ENCODE results near the gene TSPAN9.
A peak's percentile ranks its signal among the peaks of the same experiment; 100 is the strongest.

TSPAN9 gene

DNA sequence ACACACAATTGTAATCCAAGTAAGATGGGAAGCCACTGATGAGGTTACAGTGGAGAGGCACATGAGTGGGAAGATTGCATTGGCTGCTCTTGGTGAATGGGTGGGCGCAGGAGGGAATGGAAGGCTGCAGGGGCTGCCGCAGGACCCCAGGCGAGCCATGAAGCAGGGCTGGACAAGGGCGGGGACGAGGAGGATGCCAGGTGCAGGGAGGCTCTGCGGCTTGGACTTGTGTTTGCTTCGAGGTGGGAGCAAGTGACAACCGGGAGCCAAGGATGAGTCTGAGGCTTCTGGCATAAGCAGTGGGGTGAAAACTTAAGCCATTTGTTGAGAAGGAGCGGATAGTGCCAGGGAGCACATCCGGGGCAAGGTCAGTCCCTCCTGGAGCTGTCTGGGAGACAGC is 115.0 kb downstream of the TSPAN9 start:
- no peak for DNase-seq

DNA sequence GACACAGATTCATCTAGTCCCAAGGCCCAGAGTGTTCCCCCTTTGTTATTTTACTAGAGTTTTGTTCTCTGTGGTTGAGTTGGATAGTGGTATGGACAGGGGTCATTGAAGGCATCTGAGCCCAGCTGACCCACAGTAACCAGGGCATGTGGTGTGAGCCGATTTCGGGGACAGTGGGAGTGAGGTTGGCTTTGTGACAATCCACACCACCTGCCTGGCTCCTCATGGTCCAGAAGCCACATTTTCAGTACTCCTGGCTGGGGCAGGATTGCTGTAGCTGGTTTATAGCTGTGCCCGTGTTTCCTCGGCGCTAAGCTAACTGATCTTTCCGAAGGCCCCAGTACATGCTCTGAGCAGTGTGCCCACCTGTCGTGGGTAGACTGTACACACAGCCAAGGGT is 116.0 kb downstream of the TSPAN9 start:
- DNase-seq: no peak

DNA sequence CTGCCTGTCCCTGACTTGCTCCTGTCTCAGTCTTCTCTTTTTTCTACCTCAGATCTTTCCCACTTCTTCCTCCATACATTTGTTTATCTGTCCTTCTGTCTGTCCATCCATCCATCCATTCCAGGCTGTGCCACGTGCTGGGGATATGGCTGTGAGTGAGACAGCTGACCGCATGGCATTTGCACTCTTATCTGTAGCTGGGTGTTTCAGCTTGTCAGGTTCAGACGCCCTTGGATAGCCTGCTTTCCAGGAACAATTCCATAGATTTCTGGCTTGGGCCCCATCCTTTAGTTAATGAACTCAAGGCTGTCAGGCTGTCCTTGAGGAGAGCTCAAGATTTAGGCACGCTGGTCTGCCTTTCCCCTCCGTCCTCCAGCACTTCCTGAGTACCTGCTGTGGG is 116.6 kb downstream of the TSPAN9 start:
- DNase-seq: no peak

DNA sequence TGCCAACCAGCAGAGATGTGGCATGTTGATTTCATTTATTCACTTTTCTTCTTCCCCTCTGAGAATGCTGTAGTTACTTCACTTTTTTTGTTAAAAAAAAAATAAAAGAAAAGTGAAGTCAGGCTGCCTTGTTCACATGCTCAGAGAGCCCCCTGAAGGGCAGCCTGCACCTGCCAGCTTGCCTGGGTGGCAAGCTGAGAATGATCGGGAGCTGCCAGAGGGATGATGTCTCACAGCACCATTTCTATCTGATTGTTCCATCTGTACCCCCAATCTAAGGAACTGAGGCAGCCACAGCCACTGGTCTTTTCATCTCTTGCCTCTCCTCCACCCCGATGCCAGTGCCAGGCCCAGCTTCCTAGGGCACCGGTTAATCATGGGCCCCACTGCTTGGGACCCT is 118.2 kb downstream of the TSPAN9 start:
- no peak for DNase-seq

DNA sequence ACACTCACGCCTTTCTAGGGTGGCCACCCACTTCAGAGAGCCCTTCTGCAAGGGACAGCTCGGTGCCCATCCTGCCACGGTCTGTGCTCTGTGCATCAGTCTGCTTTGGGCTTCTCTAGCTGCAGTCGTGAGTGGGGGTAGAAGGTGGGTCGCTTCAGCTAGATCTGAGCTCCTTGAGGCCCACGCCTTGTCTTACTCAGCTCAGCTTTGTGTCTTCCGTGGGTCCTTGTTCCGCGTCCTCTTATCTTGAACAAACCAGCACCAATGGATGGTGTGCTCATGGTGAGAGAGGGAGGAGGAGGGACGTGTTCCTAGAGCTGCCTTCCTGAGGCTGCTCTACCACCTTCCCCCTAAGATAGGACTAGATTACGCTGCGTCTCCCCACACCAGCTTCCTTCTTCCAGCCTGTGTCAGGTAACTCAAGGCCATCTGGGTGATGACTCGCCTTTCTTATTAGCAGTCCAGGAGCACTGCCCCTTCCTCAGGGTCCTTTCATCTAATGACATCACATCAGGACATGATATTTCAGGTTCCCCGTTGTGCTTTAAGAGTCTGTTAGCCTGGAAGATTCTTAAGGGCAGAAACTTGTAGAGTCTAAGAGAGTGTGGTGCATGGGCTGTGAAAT is 118.8 kb downstream of the TSPAN9 start:
- no peak for DNase-seq

DNA sequence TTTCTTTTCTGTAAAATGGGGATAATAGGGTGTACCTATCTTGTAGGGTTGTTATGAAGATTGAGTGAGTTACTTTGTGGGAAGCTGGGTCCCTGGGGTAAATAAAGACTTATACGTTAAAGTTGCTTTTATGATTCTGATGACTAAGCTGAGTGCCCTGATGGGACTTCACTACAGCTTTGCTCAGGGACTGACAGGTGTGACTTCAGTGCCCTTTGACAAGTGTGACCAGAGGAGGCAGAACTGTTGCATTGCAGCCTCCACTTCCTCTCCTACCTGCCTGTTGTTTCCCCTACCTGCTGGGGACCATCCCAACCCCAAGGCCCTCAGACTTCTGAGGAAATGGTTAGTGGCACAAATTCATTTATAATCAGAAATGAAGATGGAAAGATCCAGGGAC is 119.3 kb downstream of the TSPAN9 start:
- DNase-seq: no peak

DNA sequence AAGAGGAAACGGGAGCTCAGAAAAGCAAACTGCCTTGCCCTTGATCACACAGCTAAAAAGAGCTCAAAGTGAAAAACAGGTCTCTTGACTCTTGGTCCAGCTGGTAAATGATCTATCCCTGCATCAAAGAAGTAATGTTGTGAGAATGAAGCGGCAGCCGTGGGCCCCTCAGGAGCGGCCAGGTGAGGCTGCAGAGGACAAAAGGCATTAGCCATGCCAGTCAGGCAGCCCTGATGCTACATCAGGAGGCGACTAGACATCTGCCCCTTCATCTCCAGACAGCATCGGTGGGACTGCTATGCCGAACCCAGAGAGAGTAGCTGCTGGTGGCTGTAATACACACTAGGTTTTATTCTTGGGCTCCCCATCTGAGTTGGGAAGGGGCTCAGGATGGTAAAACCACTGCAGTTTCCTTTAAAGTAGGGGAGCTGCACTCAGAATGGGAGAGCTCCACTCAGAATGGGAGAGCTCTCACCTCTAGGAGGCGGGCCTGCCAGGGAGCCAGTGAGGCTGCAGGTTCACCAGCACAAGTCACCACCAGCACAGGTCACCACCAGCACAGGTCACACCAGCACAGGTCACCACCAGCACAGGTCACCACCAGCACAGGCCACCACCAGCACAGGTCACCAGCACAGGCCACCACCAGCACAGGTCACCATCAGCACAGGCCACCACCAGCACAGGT is 120.1 kb downstream of the TSPAN9 start:
- no peak for DNase-seq

DNA sequence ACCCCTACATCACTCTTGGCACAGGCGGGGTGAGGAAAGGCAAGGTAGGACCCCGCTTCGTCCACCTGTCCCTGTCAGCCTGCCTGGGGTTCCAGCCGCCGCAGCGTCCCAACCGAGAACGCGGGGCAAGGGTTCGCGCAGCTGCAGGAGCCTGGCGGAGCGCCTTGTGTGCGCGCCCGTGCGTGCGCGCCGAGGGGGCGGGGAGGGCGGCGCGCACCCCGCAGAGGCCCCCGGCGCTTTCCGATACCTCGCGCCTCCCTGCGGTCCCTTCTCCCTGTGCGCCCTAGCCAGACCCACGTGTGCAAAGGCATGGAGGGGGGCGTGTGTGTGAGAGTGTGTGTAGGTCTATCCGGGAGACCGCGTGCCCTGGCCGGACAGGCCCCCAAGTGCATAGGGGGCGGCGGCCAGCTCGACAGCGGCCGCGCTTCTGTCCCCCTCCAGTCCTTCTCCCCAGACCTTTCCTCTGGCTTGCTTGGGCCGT is 122.4 kb downstream of the TSPAN9 start:
- DNase-seq: peak in 2 of 3 experiments; percentile 59 to 74

DNA sequence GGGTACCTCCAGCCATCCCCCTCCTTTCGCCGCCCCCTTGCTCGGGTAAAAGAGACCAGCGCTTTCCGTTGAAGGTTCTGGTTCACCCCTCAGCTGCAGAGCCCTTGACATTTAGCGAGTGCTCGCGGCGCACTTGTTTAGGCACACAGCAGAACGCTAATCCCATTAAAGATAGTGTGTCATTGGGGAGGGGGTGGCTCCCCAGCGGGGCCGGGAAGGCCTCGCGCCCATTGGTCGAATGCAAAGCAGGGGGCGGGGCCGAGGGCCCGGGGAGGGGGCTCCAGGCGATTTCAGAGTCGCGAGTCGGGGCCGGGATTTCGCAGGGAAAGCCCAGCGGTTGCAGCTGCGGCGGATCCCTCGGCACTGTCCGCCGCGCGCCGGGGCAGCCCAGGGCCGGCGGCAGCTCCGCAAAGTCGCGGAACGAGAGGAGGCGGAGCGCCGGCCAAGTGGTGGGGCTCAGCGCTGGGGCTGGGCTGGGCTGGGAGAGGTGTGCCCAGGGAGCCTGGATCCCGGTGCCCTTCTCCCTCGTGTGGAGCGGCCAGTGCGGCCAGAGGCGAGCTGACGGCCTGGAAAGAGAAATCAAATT is 122.9 kb downstream of the TSPAN9 start:
- DNase-seq: peak; percentile 57 to 81 (median 76)

DNA sequence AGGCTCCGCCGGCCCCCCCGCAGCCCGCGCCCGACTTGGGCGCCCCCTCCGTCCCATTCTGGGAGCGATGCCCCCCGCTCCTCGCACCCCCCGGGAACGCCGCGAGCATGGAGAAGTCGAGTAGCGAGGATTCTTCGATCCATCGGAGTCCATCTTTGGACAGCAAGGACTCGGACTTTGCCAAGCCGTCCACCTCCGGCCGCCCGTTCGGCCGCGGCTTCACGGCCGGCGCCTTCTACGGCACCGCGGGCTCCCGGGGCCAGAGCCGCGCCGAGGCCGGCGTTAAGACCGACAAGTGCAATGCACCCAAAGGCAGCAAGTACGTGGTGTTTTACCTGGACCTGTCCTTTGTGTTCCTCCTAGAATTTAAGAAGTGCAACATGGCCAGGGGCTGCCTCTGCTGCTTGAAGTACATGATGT is 123.6 kb downstream of the TSPAN9 start:
- peak in 2 of 3 experiments; percentile 61 to 70 for DNase-seq

DNA sequence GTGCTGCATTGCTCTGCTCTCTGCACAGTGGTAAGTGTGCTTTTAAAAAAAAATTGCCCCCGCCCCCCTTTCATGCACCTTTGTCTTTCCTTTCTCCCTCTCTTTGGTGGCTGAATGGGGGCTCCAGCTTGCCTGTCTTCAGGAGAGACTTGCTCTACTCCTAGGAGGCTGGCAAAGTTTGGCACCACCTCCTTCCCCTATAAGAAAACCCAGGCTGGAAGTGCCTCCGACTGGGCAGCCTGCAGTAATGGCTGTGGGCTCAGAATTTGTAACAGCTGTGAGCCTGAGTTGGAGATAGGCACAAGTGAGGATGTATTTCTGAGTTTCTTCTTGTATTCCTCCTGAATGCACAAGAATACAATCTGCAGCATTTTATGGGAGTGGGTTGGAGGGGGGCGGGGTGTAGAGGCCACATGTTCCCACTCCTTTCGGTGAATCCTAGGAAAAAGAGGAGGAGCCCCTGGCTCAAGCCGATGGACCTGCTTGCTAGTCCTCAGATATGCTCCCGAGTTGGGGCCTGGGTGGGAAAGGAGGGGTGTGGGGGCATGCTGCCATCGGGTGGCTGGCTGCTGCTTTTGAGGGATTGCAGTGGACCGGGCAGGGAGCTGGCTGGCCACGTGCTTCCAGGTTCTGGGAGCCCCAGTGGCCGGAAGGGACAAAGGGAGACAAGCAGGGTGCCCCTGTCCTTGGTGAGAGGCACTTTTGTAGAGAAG is 124.3 kb downstream of the TSPAN9 start:
- no peak for DNase-seq

DNA sequence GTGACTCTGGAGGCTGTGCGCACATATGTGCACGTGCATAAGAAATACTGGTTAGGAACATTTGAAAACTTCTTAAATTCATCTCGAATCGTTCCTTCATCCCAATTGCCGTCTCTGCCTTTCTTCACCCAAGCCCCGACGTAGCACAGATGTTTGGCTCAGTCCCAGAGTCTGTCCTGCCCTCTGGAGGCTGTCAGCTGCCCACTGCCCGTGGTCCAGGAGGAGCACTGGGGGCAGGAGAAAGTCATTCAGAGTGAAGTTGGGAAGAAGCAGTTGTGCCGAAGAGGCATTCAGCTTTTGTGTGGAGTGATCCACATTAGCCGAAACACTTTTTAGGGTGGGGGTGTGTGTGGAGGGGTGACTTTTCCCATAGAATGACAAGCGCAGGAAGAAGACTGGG is 124.9 kb downstream of the TSPAN9 start:
- no peak for DNase-seq

DNA sequence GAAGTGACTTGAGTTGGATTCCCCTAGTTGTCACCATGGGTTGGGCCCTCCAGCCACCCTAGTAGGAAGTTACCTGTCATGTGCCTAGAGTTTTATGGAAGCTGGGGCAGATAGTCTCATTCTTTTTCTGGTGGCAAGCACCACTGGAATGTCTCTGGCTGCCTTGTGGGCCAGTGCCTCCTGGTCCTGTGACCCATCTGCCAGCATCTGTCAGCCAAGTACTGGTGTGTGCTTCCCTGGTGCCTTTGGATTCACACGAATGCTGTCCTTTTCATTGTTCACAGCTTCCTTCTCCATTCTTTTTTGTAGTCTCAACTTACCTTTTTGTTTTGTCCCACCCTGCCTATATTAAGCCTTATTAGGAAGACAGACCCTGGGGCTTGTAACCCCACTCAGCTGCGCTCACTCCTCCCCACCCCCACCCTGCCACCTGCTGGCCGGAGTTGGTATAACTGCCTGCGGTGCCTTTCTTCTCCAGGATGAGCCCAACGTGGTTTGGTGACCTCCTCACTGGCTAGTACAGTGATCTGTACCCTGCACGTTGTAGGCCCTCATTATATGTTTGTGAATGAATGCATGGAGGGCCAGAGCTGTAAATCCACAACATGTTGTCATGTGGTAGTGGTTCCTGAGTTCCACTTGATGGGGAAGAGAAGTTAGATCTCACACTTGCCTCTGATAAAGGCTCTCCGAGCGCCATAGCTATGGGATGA is 125.7 kb downstream of the TSPAN9 start:
- DNase-seq: peak; percentile 34 to 67 (median 51)

DNA sequence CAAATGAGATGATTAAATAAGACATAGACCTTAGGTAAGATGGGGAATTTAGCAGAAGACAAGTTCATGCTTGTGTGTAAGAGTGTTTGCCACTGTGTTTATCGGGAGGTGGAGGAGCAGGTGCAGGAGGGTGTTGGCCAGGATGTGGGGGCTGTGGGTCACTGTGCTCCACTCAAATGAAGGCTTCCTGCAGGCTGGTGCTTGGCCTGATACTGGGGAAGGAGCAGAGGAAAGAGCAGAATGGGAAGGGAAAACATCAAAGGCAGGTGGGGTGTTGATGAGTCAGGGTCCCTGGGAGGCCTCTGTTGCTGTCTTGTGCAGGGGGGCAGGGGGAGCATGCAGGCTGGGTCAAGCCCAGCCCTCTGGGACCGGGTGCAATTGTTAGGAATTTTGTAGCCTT is 126.5 kb downstream of the TSPAN9 start:
- peak in 2 of 3 experiments; percentile 71 to 77 for DNase-seq

DNA sequence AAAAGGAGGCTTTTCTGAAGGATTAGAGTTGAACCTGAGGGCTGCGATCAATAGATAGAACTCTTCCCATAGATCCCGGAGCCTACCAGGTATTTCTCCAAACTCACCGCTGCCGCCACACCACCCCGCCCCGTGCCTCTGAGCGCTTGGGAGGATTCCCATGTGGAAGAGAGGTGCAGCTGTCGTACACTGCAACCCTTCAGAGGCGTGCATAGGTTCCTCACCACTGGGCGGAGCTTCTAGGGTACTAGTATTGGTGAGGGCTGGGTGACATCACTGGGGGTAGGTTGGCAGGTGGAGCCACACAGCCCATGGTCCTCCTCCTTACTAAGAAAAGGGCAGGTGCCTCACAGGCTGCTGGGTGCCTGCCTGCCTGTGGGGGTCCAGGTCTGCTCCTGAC is 127.0 kb downstream of the TSPAN9 start:
- peak; percentile 33 to 98 (median 95) for DNase-seq

DNA sequence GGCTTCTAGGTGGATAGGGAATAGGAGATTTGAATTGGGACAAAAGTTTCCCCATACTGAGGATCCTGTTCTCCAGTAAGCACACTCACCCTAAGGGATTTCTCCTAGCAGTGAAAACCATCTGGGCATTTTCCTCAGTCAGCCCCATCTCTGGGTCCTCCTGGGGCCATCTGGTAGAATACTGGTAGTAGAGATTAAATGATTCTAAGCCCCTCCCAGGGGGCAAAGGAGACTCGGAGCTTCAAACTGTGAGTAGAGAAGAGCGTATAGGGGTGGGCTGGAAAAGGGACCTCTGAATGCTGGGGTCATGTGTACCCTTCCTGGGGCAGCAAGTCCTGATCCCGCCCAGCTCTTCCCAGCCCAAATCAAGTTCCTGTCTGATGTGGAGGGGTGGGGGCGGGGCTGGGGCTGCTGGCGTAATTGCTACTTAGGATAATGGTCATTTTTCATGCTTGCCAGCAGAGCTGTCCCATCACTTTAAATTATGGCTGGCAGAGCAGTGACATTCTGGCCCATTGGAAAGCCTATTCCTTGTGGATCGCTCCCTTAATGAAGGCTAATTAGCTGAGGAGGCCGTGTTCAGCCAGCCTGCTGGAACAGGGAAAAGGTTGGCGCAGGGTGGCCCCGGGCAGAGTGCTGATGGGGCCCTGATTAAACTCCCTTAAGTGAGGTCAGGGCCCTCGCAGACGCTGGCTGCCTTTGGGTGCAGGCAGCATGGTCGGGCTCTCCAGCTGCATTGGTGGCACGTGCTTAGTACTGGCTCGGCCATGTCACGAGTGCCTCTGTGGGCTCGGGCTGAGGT is 127.8 kb downstream of the TSPAN9 start:
- DNase-seq: peak in 2 of 3 experiments; percentile 80 to 95

DNA sequence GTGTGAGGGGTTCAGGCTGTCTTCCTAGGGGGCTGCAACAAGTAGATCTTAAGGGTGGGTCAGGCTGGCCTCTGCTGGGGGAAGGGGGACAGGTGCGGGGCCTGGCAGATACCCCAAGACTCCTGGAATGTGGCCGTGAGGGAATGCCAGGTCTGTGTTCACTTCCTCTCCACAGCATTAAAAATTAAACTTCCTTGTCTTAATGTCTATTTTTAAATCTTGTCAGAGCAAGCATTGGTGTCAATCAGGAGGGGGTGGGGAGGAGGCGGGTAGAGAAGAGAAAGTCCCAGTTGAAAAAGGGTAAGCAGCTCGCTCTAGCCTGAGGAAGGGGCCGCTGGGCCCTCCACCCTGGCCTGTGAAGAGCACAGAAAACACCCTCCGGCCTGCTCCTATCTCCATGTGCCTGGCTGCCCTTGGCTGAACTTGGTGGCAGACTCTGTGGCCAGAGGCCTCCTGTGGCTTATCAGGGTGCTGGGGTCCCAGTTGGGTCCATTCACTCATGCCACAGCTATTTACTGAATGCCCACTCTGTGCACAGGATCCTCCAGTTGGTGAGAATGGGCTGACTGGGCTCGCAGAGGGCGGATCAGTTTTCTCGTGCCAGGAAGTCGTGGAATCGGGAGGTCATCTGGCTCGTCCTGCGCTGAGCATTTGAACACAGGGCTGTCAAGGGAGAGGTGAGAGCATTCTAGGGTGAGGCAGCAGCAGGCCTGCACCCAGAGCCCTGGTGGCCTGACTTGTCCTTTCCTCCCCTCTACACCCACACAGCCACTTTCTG is 128.8 kb downstream of the TSPAN9 start:
- DNase-seq: no peak

DNA sequence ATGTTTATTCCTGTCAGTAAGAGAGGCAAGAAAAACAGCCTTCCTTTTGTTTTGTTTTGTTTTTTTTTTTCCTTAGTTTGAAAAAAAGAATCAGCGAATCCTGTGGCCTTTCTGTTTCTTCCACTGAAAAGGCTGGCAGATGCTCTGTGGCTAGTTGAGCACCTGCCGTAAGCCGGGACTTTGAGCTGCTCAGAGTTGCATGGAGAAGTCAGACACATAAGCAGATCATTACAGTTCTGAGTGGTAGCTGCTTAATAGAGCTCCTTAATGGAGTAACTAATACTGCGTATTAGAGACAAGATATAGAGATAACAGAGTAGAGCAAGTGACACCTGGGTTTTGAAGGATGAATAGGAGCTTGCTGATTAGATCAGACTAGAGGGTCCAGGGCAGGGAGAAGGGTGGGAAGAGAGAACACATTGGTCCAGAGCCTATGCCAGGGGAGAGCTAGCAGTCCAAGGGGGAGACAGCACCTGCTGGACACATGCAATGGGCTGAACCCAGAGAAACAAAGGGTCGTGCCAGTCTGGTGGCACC is 129.4 kb downstream of the TSPAN9 start:
- DNase-seq: peak in 1 of 3 experiments; percentile 25

DNA sequence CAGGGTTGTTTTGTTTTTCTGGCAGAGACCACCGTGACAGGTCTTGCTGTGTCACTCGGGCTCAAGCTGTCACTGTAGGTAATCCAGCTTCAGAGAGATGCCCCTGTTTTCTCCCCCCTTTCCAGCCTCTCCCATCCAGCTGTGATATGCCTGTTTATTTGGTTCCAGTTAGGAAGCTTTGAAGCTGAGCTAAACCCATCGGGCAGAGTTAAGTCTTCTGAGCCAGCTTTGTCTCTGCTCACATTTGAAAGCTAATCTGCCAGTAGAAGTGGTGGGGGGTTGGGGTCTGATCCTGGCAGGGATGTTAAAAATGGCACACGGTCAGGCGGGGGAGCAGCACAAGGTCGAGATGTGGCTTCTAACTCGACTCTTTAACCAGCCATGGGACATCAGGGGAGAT is 130.0 kb downstream of the TSPAN9 start:
- no peak for DNase-seq

DNA sequence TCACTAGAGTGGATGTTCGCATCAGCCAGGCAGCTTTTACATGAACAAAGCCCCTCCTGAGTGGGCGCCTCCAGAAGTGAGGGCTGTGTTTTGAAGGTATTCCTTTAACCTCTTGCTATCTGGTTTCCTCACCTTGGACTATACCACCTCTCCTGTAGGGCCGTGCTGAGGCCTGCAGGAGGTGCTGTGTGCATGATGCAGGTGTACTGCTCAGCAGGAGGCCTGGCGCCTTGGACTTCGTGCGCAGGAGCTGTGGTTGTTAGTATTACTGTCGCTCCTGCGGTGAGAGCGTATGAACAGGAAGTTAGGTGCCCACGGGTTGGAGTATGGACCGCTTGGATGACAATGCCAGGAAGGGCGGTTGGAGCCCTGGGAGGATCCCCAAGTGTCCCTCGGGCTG is 130.7 kb downstream of the TSPAN9 start:
- DNase-seq: peak in 2 of 3 experiments; percentile 24 to 26

DNA sequence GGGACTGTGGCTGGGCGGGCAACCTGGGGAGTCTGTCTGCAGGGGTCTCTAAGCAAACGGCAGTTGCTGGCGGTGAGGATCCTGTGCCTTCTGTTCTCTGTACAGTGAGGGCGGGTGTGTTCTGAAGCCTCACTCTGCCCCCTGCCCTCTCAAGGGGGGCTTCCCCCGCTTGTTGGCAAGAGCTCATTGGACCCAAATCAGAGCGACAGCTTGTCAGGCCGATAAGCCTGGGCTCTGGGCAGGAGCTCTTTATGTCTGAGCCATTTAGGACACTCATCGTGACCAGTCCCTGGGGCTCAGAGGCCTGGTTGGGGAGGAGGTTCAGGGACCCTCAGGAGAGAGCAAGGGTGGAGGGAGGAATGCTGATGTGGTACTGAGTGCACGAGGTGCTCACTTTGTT is 136.0 kb downstream of the TSPAN9 start:
- DNase-seq: no peak
